ENCODE measurements around the gene PCDHGA9. TPM values are rescaled to one million over a fixed set of nuclear protein-coding genes. Genes with fewer than 3 reads are reported as not detected.
A peak's percentile ranks its signal among the peaks of the same experiment; 100 is the strongest.

The PCDHGA9 gene
- 1.1 and 1.2 TPM in 2 replicates for total RNA-seq (2021; fragmentation: NEBNext Ultra II Directional; extraction: Animal tissue kit (Norgen Biotek cat#: 25700))
- 0.61 and 0.79 TPM in 2 replicates for polyA plus RNA-seq (2011; rRNA removed)
- polyA plus RNA-seq (2011; cell fraction: cytosol; rRNA removed): 0.45 TPM
- 6.6 TPM for polyA plus RNA-seq (2011; cell fraction: nucleus; rRNA removed)
- polyA plus RNA-seq (2012, experiment 1 of 2): 0.25 to 0.55 TPM (median 0.37 TPM) in 4 replicates
- polyA plus RNA-seq (2012, experiment 2 of 2): 0.05 TPM
- 0.65 TPM for polyA plus RNA-seq (2013, experiment 1 of 2)
- polyA plus RNA-seq (2013, experiment 2 of 2): 0.52 TPM
- polyA minus RNA-seq (2011; rRNA and poly(A)+ RNA removed): 5.3 and 6.1 TPM in 2 replicates
- polyA minus RNA-seq (2011; cell fraction: cytosol; rRNA and poly(A)+ RNA removed): 0.73 TPM
- polyA minus RNA-seq (2011; cell fraction: nucleus; rRNA and poly(A)+ RNA removed): 18.1 TPM
- long read RNA-seq, experiment 1: 0 reads
- long read RNA-seq, experiment 2: 0 reads

GRCh38 chr5:141402553-141403243 is at the start of gene PCDHGA9:
PCDHGA9 (plus strand) TSS chr5:141402778; CDS start chr5:141402953, 175 bp downstream.
- no peak for FAIRE-seq
- no peak for DNase-seq (ENCODE audit: low read depth in 1 of 2, low spot score in 2 of 2)
- WGBS, 2 experiments (ENCODE audit: extremely low coverage in 1 of 2, insufficient coverage in 1 of 2, insufficient read length in 1 of 2, insufficient replicate concordance in 2 of 2, low coverage in 1 of 2, low lambda C conversion rate in 2 of 2, missing lambda C conversion rate in 1 of 2): 94% methylated on average over 26 of the region's 27 CpGs; no CpG with 5 or more reads in 1 of the 2 experiments
- no peaks in the 10 kb centered on the region for H3K27me3 ChIP-seq (replicated peaks in 1 of 4; ENCODE audit: control insufficient read depth in 3 of 4, extremely low read depth in 1 of 4, insufficient read depth in 3 of 4, low read length in 3 of 4)
- H3K4ac ChIP-seq (replicated peaks; ENCODE audit: insufficient read length, low read depth, low read length): no peak within 1 kb of the TSS
- H3K23ac ChIP-seq (ENCODE audit: insufficient read length): no peak within 1 kb of the TSS
- H3K56ac ChIP-seq (replicated peaks; ENCODE audit: insufficient read length, low read depth, low read length): no peak within 1 kb of the TSS
- H2BK15ac ChIP-seq (ENCODE audit: low read length): no peak within 1 kb of the TSS
- H3K27ac ChIP-seq (ENCODE audit: low read depth, low read length): no peak within 1 kb of the TSS
- H2BK12ac ChIP-seq (ENCODE audit: low read depth, low read length): no peak within 1 kb of the TSS
- no peak within 1 kb of the TSS for H3K18ac ChIP-seq (ENCODE audit: extremely low read depth, low read length)
- CTCF ChIA-PET (ENCODE audit: partially characterized antibody): interaction anchor here (0.6 to 23.3 kb wide), 17 partner anchors 10 to 247 kb away, joined by 3 to 1236 read pairs (median 4); partner anchors contain the start of genes PCDHGA10, PCDHGA11, PCDHGA8 and PCDHGB1
- H3K23me2 ChIP-seq (ENCODE audit: low read depth, low read length): no peaks in the 10 kb centered on the region
- no peak within 1 kb of the TSS for H2BK120ac ChIP-seq (replicated peaks; ENCODE audit: low read depth, low read length)
- H3K9me3 ChIP-seq (ENCODE audit: insufficient read depth in 2 of 2, low read depth in 1 of 2, low read length in 1 of 2): peaks cover 26 to 43% of the 10 kb centered on the region in 2 experiments
- H3K79me2 ChIP-seq (ENCODE audit: control insufficient read depth in 1 of 2, insufficient read depth in 2 of 2, low read length in 2 of 2): no peaks in the 10 kb centered on the region
- no peak within 1 kb of the TSS for H4K5ac ChIP-seq (ENCODE audit: insufficient read length, low read depth, low read length)
- H2BK20ac ChIP-seq (ENCODE audit: low read length): no peak within 1 kb of the TSS
- no peaks in the 10 kb centered on the region for H4K20me1 ChIP-seq (replicated peaks in 1 of 2; ENCODE audit: control insufficient read depth in 1 of 2, insufficient read depth in 2 of 2, low read length in 2 of 2)
- POLR2A ChIA-PET (ENCODE audit: partially characterized antibody): no interaction called here
- no peaks in the 10 kb centered on the region for H3K79me1 ChIP-seq (ENCODE audit: low read depth, low read length)
- H3K4me1 ChIP-seq (replicated peaks in 1 of 4; ENCODE audit: control insufficient read depth in 3 of 4, insufficient read depth in 4 of 4, low read length in 3 of 4): no peaks in the 10 kb centered on the region
- no peak within 1 kb of the TSS for H3K14ac ChIP-seq (ENCODE audit: insufficient read length)
- no peak within 1 kb of the TSS for H2AK5ac ChIP-seq (ENCODE audit: low read depth, low read length)
- H4K8ac ChIP-seq (ENCODE audit: extremely low read depth, insufficient read depth, low read length): no peak within 1 kb of the TSS
- peaks cover 0 to 12% (median 0%) of the 10 kb centered on the region in 4 experiments; a peak in 1 of 8 replicates for H3K36me3 ChIP-seq (ENCODE audit: control insufficient read depth in 2 of 4, insufficient read depth in 4 of 4, low read length in 3 of 4)
- H2AFZ ChIP-seq (ENCODE audit: low read length): no peak within 1 kb of the TSS
- no peak within 1 kb of the TSS for H2BK5ac ChIP-seq (ENCODE audit: low read depth, low read length)
- TF ChIP-seq POLR2A (IDR thresholded peaks at IDR 0.05; ENCODE audit: control extremely low read depth in 1 of 2, low read depth in 2 of 2, low read length in 2 of 2) (no peak), RAD21 (IDR thresholded peaks at IDR 0.05 in 1 of 2, conservative IDR thresholded peaks at IDR 0.05 in 1 of 2; ENCODE audit: low read depth in 2 of 2, low read length in 2 of 2) (peak; percentile 33 to 46), BRCA1 (IDR thresholded peaks at IDR 0.05; ENCODE audit: low read depth, low read length) (no peak), CTCF (IDR thresholded peaks at IDR 0.05; ENCODE audit: control extremely low read depth in 1 of 3, insufficient read depth in 1 of 3, low read depth in 1 of 3, low read length in 3 of 3) (peak in 2 of 3 experiments; percentile 21 to 35; a peak in 3 of 4 replicates), SIX5 (IDR thresholded peaks at IDR 0.05; ENCODE audit: low read depth, low read length) (no peak)
- H3K9ac ChIP-seq (replicated peaks in 1 of 4; ENCODE audit: extremely low read depth in 1 of 4, low read depth in 3 of 4, low read length in 3 of 4): no peak within 1 kb of the TSS
- H4K91ac ChIP-seq (replicated peaks; ENCODE audit: insufficient read length, low read length): no peak within 1 kb of the TSS
- H3K4me3 ChIP-seq (ENCODE audit: extremely low read depth in 1 of 4, insufficient read depth in 2 of 4, low read depth in 3 of 4, low read length in 4 of 4): no peak within 1 kb of the TSS
- H3K4me2 ChIP-seq (ENCODE audit: insufficient read depth in 1 of 2, low read depth in 2 of 2, low read length in 2 of 2): no peak within 1 kb of the TSS

All from H1 (cell line).